ENCODE measurements around the gene RAB35. TPM values are rescaled to one million over a fixed set of nuclear protein-coding genes. Genes with fewer than 3 reads are reported as not detected.

The RAB35 gene
- total and polyA plus RNA-seq, 8 donors = 8.1 to 35.4 (median 16.5) TPM

DNA sequence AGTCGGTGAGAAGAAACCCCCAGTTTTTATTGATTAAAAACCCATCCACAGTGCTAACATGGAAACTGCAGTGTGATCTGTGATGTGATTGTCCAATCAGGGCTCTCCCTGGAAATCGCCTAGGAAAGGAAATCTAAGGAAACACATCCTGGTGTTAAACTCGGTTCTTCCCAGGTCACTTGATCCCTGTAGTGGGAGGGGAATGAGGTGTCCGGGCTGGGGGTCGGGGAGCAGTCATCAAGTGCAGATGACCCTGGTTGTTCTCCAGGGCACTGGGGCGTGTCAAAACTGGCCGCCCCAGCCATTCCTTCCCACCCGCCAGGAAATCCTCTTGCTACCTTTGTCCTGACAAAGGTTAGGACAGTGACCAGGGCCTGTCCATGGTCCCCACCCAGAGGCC lies 20.8 kb downstream of the RAB35 start:
- 77 to 86% (median 82%) methylated on average over 8 of the region's 8 CpGs for WGBS, 5 donors
- Histone ChIP-seq H3K27ac (no peak overlapping the region), H3K9me3 (no peaks in the 10 kb centered on the region), H3K27me3 (no peaks in the 10 kb centered on the region), H3K36me3 (peaks cover 53 to 98% (median 88%) of the 10 kb centered on the region in 4 donors), H3K4me1 (peaks cover 4 to 27% (median 8%) of the 10 kb centered on the region in 4 donors), H3K4me3 (no peak overlapping the region)
- intact Hi-C loops (cut with DNase I; ENCODE audit: low total_unique reads) = no loop called here
- TF ChIP-seq POLR2AphosphoS5 (IDR thresholded peaks at IDR 0.05) = no peak
- no peak for TF ChIP-seq POLR2A (IDR thresholded peaks at IDR 0.05)
- TF ChIP-seq EP300 (IDR thresholded peaks at IDR 0.05) = no peak
- TF ChIP-seq, protein P1, sequence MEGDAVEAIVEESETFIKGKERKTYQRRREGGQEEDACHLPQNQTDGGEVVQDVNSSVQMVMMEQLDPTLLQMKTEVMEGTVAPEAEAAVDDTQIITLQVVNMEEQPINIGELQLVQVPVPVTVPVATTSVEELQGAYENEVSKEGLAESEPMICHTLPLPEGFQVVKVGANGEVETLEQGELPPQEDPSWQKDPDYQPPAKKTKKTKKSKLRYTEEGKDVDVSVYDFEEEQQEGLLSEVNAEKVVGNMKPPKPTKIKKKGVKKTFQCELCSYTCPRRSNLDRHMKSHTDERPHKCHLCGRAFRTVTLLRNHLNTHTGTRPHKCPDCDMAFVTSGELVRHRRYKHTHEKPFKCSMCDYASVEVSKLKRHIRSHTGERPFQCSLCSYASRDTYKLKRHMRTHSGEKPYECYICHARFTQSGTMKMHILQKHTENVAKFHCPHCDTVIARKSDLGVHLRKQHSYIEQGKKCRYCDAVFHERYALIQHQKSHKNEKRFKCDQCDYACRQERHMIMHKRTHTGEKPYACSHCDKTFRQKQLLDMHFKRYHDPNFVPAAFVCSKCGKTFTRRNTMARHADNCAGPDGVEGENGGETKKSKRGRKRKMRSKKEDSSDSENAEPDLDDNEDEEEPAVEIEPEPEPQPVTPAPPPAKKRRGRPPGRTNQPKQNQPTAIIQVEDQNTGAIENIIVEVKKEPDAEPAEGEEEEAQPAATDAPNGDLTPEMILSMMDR (IDR thresholded peaks at IDR 0.05) = no peak
- DNase-seq = no peak

DNA sequence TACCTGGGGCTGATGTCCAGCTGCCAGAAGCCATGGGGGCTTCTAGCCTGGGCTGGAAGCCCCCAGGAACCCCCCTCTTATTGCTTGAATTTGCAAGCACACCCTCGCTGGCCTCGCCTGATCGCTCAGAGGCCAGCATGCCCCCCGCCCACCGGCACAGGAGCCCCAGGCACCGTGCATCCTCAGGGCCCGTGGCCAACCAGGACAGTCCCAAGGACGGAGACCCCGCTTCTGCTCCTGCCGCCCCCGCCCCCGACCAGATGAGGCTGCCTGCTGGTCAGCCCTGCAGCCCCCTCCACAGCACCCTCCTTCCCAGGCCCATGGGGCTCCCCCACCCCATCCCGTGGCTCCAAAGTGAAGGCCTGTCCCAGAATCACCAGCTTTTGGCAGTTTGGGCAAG lies 21.2 kb downstream of the RAB35 start:
- TF ChIP-seq, protein P1 (IDR thresholded peaks at IDR 0.05) = no peak
- no peak for TF ChIP-seq POLR2A (IDR thresholded peaks at IDR 0.05)
- TF ChIP-seq EP300 (IDR thresholded peaks at IDR 0.05) = no peak
- TF ChIP-seq POLR2AphosphoS5 (IDR thresholded peaks at IDR 0.05) = no peak
- Histone ChIP-seq H3K4me1 (peaks cover under 1 to 23% (median 4%) of the 10 kb centered on the region in 4 donors), H3K9me3 (no peaks in the 10 kb centered on the region), H3K27ac (no peak overlapping the region), H3K4me3 (no peak overlapping the region), H3K27me3 (no peaks in the 10 kb centered on the region), H3K36me3 (peaks cover 53 to 98% (median 88%) of the 10 kb centered on the region in 4 donors)
- intact Hi-C loops (cut with DNase I; ENCODE audit: low total_unique reads) = no loop called here
- no peak for DNase-seq
- 89 to 98% (median 91%) methylated on average over 9 to 13 of the region's 13 CpGs for WGBS, 5 donors

DNA sequence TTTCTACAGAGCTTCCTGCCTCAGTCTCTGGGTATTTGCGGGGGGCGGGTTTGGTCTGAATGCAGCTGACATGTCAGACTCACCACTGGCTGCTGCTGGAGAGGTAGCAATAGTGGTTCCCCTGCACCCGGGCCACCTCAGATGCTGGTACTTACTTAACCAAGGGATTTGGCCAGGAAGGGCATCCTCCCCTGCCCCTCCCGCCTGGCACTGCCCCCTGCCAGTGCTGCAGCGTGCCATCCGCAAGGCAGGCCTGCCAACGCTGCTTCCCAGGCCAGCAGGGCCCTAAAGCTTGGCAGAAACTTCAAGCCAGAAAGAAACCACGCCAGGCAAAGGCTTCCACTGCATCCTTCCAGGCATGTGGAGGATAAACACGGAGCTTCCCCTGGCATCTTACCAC lies 22.1 kb downstream of the RAB35 start:
- H3K27me3 ChIP-seq = no peaks in the 10 kb centered on the region
- no peak for DNase-seq
- H3K9me3 ChIP-seq = no peaks in the 10 kb centered on the region
- 72 to 87% (median 81%) methylated on average over 7 to 9 of the region's 9 CpGs for WGBS, 5 donors
- intact Hi-C loops (cut with DNase I; ENCODE audit: low total_unique reads) = no loop called here
- H3K27ac ChIP-seq = no peak overlapping the region
- peaks cover 46 to 98% (median 83%) of the 10 kb centered on the region in 4 donors for H3K36me3 ChIP-seq
- TF ChIP-seq, protein P1 (IDR thresholded peaks at IDR 0.05) = no peak
- TF ChIP-seq POLR2A (IDR thresholded peaks at IDR 0.05) = no peak
- no peak for TF ChIP-seq EP300 (IDR thresholded peaks at IDR 0.05)
- no peak for TF ChIP-seq POLR2AphosphoS5 (IDR thresholded peaks at IDR 0.05)
- H3K4me3 ChIP-seq = no peak overlapping the region
- peaks cover 0 to 17% (median 0%) of the 10 kb centered on the region in 4 donors for H3K4me1 ChIP-seq

DNA sequence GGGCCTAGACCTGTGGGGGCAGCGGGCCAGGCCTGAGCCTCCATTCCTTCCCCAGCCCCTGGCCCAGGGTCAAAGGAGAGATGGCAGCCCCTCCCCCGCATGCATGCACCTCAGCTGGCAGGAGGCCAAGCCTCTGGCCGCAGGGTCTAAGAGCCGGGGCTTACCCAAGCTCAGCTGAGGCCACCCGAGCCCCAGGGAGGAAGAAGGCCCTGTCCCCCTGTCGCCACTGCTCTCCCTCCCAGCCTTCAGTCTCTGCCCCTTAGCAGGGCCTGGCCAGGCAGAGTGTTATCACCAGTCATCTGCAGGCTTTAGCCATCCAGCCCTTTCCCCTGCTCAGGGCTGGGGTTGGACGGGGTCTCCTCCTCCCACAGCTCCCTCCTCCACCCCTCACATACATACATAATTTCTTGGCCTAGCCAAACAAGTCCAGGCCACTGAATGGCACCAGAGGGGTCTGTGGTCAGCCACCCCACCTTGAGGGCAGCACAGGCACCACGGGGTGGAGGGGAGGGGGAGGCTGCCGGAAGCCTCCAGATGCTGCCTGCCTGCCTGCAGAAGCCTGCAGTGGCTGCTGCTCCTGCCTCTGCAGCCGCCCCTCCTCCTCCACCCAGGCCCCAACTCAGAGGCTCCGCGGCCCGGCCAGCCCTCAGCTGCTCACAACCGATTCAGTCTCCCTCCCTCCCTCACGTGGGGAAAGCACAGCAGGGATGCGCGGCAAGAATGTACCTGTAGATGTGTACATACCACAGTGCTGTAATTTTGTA lies 22.8 kb downstream of the RAB35 start:
- Histone ChIP-seq H3K36me3 (peaks cover 38 to 90% (median 76%) of the 10 kb centered on the region in 4 donors), H3K27ac (no peak overlapping the region)

More for the DNA sequence above, 22.8 kb downstream of the RAB35 start:
- peaks cover 0 to 17% (median 0%) of the 10 kb centered on the region in 4 donors for H3K4me1 ChIP-seq
- DNase-seq = peak in 1 of 2 donors; percentile 67
- TF ChIP-seq POLR2A (IDR thresholded peaks at IDR 0.05) (no peak), EP300 (IDR thresholded peaks at IDR 0.05) (no peak), POLR2AphosphoS5 (IDR thresholded peaks at IDR 0.05) (no peak)
- TF ChIP-seq, protein P1 (IDR thresholded peaks at IDR 0.05) = no peak
- no peaks in the 10 kb centered on the region for H3K9me3 ChIP-seq
- H3K27me3 ChIP-seq = no peaks in the 10 kb centered on the region
- intact Hi-C loops (cut with DNase I; ENCODE audit: low total_unique reads) = no loop called here
- no peak overlapping the region for H3K4me3 ChIP-seq
- WGBS, 5 donors = 57 to 69% (median 64%) methylated on average over 12 to 17 of the region's 17 CpGs

Data from stomach (tissue), 9 donors.